C4-2B (cell line): ENCODE measurements around the gene BMPR1B.

Source experiments
- H3K27ac ChIP-seq: fragments of 450-650 bp; 2 replicates; pipeline ENCODE4 v1.5.1; 2017
- CTCF ChIP-seq: fragments of 450-650 bp; conservative IDR thresholded peaks from 2 replicates; pipeline ENCODE4 v1.5.1; 2017; ENCODE audit warnings: mild to moderate bottlenecking
- ZFX ChIP-seq: fragments of 450-650 bp; IDR thresholded peaks from 2 replicates; pipeline ENCODE4 v1.6.1; 2017

BMPR1B gene

GRCh38 chr4:94791701-94792100 is 33.9 kb downstream of the BMPR1B start:
- no peak overlapping the region for H3K27ac ChIP-seq
- no peak for TF ChIP-seq ZFX

GRCh38 chr4:94798808-94799207 is 41.1 kb downstream of the BMPR1B start:
- H3K27ac ChIP-seq = no peak overlapping the region
- no peak for TF ChIP-seq ZFX
- no peak for TF ChIP-seq CTCF

GRCh38 chr4:94801016-94801415 is 43.3 kb downstream of the BMPR1B start:
- TF ChIP-seq CTCF (no peak), ZFX (no peak)

DNA sequence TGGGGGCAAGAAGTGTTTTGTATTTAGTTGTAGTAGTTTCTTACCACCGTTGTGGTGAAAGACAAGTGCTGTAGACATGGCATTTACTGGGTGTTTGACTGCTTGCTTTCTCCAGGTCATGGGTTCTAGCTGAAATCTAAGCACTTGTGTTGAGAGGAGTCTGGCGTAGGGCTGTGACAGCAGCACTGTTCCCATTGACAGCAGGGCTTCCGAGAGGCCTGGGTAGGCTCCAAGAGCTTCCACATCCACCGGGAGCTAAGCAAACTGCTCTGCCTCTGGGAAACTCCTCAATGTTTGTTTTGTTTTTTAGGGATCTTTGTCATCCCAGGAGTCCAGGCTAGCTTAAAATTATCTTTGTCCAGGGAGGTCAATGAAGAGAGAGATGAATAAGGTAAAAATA is 44.3 kb downstream of the BMPR1B start:
- TF ChIP-seq ZFX (no peak), CTCF (no peak)
- no peak overlapping the region for H3K27ac ChIP-seq

More at GRCh38 chr4:94801016-94801415, 43.3 kb downstream of the BMPR1B start:
- H3K27ac ChIP-seq = no peak overlapping the region

DNA sequence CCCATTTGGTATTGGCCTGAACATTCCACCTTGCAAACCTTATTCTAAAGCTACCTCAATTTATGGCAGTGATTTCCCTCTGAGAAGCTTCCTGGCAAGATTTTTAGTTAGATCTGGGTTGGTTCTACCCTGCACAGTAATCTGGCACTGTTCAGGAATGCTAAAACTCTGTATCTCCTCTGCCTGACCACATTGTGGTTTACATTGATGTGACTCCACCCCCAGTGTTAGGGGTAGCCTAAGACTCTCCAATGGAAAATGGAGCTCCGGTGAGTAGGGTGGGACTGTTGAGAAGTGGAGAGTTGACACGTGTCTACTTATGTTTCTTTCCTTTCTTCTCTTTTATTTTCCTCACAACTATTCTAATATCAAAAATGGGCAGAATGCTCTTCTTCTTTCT is 45.4 kb downstream of the BMPR1B start:
- H3K27ac ChIP-seq = no peak overlapping the region
- TF ChIP-seq CTCF (no peak), ZFX (no peak)

- TF ChIP-seq CTCF = no peak
- TF ChIP-seq ZFX = no peak
Measured at GRCh38 chr4:94804650-94805049, 46.9 kb downstream of the BMPR1B start.

DNA sequence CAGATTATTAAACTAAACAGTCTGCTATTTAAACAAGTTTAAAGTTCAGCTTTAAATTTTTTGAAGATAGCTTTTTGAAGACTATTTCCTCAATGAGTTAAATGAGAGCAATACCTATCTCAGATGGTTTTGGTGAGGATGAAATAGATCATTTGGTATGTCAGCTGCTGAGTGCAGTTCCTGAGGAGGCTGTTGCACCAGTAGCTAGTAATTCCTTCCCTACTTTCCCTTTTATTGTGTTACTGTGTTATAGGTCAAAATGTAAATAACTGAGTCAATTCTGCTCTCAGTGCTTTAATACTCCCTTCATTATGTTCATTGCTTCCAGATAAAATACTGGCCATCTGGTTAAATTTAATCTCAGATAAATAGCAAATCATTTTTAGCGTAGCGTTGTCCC is 48.6 kb downstream of the BMPR1B start:
- no peak overlapping the region for H3K27ac ChIP-seq
- no peak for TF ChIP-seq CTCF

More at GRCh38 chr4:94804650-94805049, 46.9 kb downstream of the BMPR1B start:
- H3K27ac ChIP-seq = no peak overlapping the region

DNA sequence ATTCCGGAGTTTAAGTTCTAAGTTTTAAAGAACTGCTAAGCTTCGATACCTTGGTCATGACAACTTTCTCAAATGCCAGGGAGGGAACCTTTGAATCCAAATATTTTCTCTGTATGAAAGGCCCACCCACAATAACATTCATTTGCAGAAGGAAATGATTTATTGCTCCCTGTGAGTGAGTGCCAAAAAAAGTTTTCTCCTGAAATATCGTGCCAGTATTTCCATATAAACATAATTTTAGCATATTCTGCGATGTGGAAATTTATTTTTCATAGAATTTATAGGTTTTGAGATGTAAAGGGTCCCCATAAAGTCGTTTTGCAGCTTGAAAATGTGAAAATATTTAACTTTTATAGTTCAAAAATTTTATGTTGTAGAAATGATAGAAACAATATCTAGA is 53.9 kb downstream of the BMPR1B start:
- no peak overlapping the region for H3K27ac ChIP-seq
- TF ChIP-seq CTCF (no peak), ZFX (no peak)
